OCI-LY7 (cell line): ENCODE measurements around the gene SLC8A1. TPM values are rescaled to one million over a fixed set of nuclear protein-coding genes. Genes with fewer than 3 reads are reported as not detected.

Experiments used
- BruUV-seq: library from RNA; stranded (reverse); fragments of 400-500 nt; replicated peaks from 2 replicates; lab custom pipeline; 2021; lab: Mats Ljungman, UMichigan
- CTCF ChIA-PET: fragments of 300-600 bp; sonication (Branson Sonifier 250); formaldehyde crosslinking; loops from one replicate; lab custom pipeline; 2022; ENCODE audit warnings: antibody characterized with exemption; ENCODE audit not compliant: unreplicated experiment; lab: Charles Lee
- POLR2A ChIA-PET: fragments of 300-600 bp; sonication (Branson Sonifier 250); formaldehyde crosslinking; loops from one replicate; lab custom pipeline; 2022; ENCODE audit warnings: antibody characterized with exemption; lab: Charles Lee
- DNase-seq: peaks from one replicate; pipeline ENCODE4 v3.0.0-alpha.2; 2015; ENCODE audit warnings: low spot score
- H2AFZ ChIP-seq: fragments of 200-600 bp; sonication (generic), shearing (Covaris generic); 2 replicates; pipeline ENCODE4 v1.6.1; 2014; ENCODE audit warnings: mild to moderate bottlenecking, antibody characterized with exemption, low read length, moderate library complexity
- H3K27ac ChIP-seq: fragments of 200-600 bp; sonication (generic); 2 replicates; pipeline ENCODE4 v1.5.1; 2014; ENCODE audit warnings: mixed run types, low read depth, mild to moderate bottlenecking, moderate library complexity, low read length, inconsistent platforms; ENCODE audit not compliant: poor library complexity, severe bottlenecking
- H3K36me3 ChIP-seq: fragments of 200-600 bp; sonication (generic); 2 replicates; pipeline ENCODE4 v1.6.1; 2014; ENCODE audit warnings: mild to moderate bottlenecking, antibody characterized with exemption, low read length, moderate library complexity, mixed read lengths; ENCODE audit not compliant: insufficient read depth
- H3K4me1 ChIP-seq: fragments of 200-600 bp; sonication (generic); 2 replicates; pipeline ENCODE4 v1.5.1; 2014; ENCODE audit warnings: mild to moderate bottlenecking, low read length; ENCODE audit not compliant: insufficient read depth, poor library complexity, severe bottlenecking
- H3K4me2 ChIP-seq: fragments of 200-600 bp; sonication (generic); 2 replicates; pipeline ENCODE4 v1.6.1; 2014; ENCODE audit warnings: mild to moderate bottlenecking, low read length
- H3K4me3 ChIP-seq: fragments of 200-600 bp; sonication (generic); 2 replicates; pipeline ENCODE4 v1.5.1; 2014; ENCODE audit warnings: mild to moderate bottlenecking, low read depth, low read length; ENCODE audit not compliant: poor library complexity, severe bottlenecking
- H3K79me2 ChIP-seq: fragments of 200-600 bp; sonication (generic); 2 replicates; pipeline ENCODE4 v1.6.1; 2016; ENCODE audit warnings: low read depth, mild to moderate bottlenecking, low read length, moderate library complexity, mixed read lengths; ENCODE audit not compliant: insufficient read depth
- H3K9me2 ChIP-seq: fragments of 200-600 bp; sonication (generic); 2 replicates; pipeline ENCODE4 v1.6.1; 2016; ENCODE audit warnings: mild to moderate bottlenecking, low read length, mixed read lengths; ENCODE audit not compliant: insufficient read depth
- H3K9me3 ChIP-seq: fragments of 200-600 bp; sonication (generic); 2 replicates; pipeline ENCODE4 v1.6.1; 2014; ENCODE audit warnings: mild to moderate bottlenecking, mixed run types, low read length, mixed read lengths
- H4K20me1 ChIP-seq: fragments of 200-600 bp; sonication (generic); 2 replicates; pipeline ENCODE4 v1.6.1; 2014; ENCODE audit warnings: mild to moderate bottlenecking, antibody characterized with exemption, low read length, moderate library complexity, mixed read lengths; ENCODE audit not compliant: insufficient read depth
- EZH2phosphoT487 ChIP-seq: fragments of 200-600 bp; sonication (generic); IDR thresholded peaks from 2 replicates; pipeline ENCODE4 v1.6.1; 2018; ENCODE audit warnings: low read depth, borderline replicate concordance, mild to moderate bottlenecking, mixed run types, antibody characterized with exemption, low read length, moderate library complexity, mixed read lengths
- intact Hi-C: fragments of 100-400 bp; cut with micrococcal nuclease; formaldehyde crosslinking; loops from one replicate; pipeline ENCODE4 v1.10.0; 2022; ENCODE audit not compliant: unreplicated experiment
- total RNA-seq, 2 experiments: library from RNA; depleted of rRNA in 1 of 2; stranded (reverse); fragments of >200 nt in 1 of 2; shearing (Covaris generic) in 1 of 2; gene quantifications; 2 replicates each; pipeline ENCODE4 v1.2.3, GENCODE V29; 2014 to 2022
- TF ChIP-seq, protein P1 (sequence below): fragments of 200-600 bp; sonication (generic); conservative IDR thresholded peaks from 2 replicates; pipeline ENCODE4 v1.5.1; 2014; ENCODE audit warnings: mild to moderate bottlenecking, antibody characterized with exemption, low read length, moderate library complexity, mixed read lengths

SLC8A1 gene
- total RNA-seq, 2 experiments from 2014 or later: 3.6 to 7.3 TPM

DNA sequence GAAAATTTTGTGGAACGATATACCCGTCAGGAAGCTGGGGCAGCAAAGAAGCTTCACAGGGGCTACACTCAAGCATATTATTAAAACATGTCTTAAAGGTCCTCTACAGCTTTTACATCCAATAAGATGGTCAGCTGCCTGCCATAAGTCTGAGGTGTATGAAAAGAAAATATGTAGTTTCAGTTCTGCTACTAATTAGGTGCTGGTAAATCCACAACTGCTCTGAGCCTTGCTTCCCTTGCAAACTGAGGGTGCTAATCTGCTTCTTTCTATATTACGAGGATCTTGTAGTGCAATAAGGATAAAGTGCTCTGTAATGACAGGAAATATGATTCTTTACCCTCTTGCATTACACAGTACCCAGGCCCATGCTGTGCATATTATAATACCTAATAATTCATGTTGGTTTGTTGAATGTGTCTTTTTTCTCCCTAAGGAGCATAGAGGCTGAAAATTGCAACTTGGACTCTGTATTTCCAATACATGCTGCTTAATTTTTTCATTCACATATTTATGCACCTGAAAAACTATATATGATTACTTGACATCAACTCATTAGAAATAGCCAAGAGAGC, 14.5 kb upstream of the SLC8A1 start:
- no peak overlapping the region for H3K4me3 ChIP-seq
- no peaks in the 10 kb centered on the region for H4K20me1 ChIP-seq
- H3K4me2 ChIP-seq: no peak overlapping the region
- TF ChIP-seq EZH2phosphoT487: no peak
- TF ChIP-seq, protein P1, sequence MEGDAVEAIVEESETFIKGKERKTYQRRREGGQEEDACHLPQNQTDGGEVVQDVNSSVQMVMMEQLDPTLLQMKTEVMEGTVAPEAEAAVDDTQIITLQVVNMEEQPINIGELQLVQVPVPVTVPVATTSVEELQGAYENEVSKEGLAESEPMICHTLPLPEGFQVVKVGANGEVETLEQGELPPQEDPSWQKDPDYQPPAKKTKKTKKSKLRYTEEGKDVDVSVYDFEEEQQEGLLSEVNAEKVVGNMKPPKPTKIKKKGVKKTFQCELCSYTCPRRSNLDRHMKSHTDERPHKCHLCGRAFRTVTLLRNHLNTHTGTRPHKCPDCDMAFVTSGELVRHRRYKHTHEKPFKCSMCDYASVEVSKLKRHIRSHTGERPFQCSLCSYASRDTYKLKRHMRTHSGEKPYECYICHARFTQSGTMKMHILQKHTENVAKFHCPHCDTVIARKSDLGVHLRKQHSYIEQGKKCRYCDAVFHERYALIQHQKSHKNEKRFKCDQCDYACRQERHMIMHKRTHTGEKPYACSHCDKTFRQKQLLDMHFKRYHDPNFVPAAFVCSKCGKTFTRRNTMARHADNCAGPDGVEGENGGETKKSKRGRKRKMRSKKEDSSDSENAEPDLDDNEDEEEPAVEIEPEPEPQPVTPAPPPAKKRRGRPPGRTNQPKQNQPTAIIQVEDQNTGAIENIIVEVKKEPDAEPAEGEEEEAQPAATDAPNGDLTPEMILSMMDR: no peak
- H3K9me2 ChIP-seq: no peaks in the 10 kb centered on the region
- POLR2A ChIA-PET: interaction anchor here (0.6 kb wide), 1 partner anchor 17 kb away, joined by 3 read pairs; no protein-coding TSS in a partner anchor
- intact Hi-C loops: no loop called here
- no peaks in the 10 kb centered on the region for H3K79me2 ChIP-seq
- no peaks in the 10 kb centered on the region for H3K36me3 ChIP-seq
- H3K9me3 ChIP-seq: no peaks in the 10 kb centered on the region
- DNase-seq: no peak
- H3K27ac ChIP-seq: no peak overlapping the region
- CTCF ChIA-PET: no interaction called here
- no TSS peak for BruUV-seq
- peaks cover 19% of the 10 kb centered on the region for H3K4me1 ChIP-seq
- no peak overlapping the region for H2AFZ ChIP-seq

DNA sequence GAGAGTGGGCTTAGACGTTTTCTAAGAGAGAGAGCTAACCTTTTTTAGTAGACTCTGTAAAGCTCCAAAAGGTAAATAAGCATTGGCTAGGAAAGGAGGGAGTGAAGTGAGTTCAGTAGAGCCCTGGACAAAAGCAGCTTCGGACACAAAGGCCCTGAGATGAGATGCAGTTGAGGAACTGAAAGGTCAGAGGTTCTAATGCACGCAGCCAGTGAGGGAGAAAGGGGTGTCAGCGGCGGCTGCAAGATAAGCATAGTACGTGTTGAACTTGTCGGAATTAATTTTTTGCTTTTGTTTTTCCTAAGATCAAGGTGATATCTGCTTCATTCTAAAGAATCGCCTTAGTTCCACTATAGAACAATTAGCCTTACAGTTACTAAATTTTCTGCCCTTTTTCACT, 11.2 kb upstream of the SLC8A1 start:
- Histone ChIP-seq H3K4me2 (no peak overlapping the region), H4K20me1 (no peaks in the 10 kb centered on the region), H3K9me2 (no peaks in the 10 kb centered on the region), H3K9me3 (no peaks in the 10 kb centered on the region), H3K4me1 (peaks cover 12% of the 10 kb centered on the region), H3K4me3 (no peak overlapping the region), H3K79me2 (no peaks in the 10 kb centered on the region), H3K36me3 (no peaks in the 10 kb centered on the region), H2AFZ (no peak overlapping the region; the same call in 1 of the 2 replicates), H3K27ac (no peak overlapping the region)
- ChIA-PET CTCF (no interaction called here), POLR2A (interaction anchor here (0.6 to 0.7 kb wide), 2 partner anchors 92 to 236 kb away, joined by 3 to 4 read pairs; no protein-coding TSS in a partner anchor)
- no peak for DNase-seq
- TF ChIP-seq, protein P1: no peak
- TF ChIP-seq EZH2phosphoT487: no peak
- intact Hi-C loops: no loop called here
- BruUV-seq: no TSS peak

DNA sequence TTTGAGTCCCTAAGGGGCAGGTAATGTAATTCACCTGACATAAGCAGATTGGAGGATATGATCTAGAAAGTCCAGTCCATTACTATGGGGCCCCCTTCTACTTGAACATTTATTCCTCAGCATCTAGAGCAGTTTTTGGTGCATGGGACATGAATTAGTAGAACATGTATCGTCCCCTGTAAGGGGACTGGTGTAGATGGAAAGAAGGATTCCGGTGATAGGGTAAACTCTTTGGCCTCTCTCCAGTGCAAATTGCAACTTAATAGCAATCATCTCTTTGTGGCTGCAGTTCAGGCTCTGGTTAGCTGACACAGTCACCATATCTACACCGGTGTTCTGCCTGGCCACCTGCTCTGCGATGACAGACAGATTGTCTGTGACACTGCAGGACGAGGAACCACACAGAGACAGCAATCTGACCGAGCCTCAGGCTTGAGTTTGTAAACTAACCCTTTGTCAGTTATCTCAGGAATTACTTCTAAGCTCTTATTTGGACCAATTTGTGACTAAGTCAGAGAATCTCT, 6.4 kb upstream of the SLC8A1 start:
- Histone ChIP-seq H3K9me3 (no peaks in the 10 kb centered on the region), H3K36me3 (no peaks in the 10 kb centered on the region), H3K4me1 (peaks cover 6% of the 10 kb centered on the region), H4K20me1 (no peaks in the 10 kb centered on the region), H3K9me2 (no peaks in the 10 kb centered on the region), H3K79me2 (no peaks in the 10 kb centered on the region), H3K27ac (no peak overlapping the region), H2AFZ (0 out of 2 replicates have a peak overlapping the region, but pooled peaks have one; percentile 42), H3K4me3 (no peak overlapping the region), H3K4me2 (no peak overlapping the region)
- intact Hi-C loops: no loop called here
- TF ChIP-seq, protein P1: no peak
- TF ChIP-seq EZH2phosphoT487: no peak
- no peak for DNase-seq
- no TSS peak for BruUV-seq
- ChIA-PET CTCF (no interaction called here), POLR2A (interaction anchor here (0.6 to 1.1 kb wide), 3 partner anchors 8 to 648 kb away, joined by 3 to 5 read pairs (median 3); no protein-coding TSS in a partner anchor)
